ENCODE data around the gene RDH8.

Gene RDH8

GRCh38 chr19:10010247-10010691 is 3.0 kb upstream of the RDH8 start, which contains the start of gene COL5A3:
COL5A3 (minus strand) TSS chr19:10010504; CDS start chr19:10010385, 119 bp downstream.
- Histone ChIP-seq H3K4me3 (ENCODE audit: control insufficient read depth in 1 of 7, extremely low read depth in 1 of 7, insufficient read depth in 4 of 7, low read depth in 2 of 7, low read length in 6 of 7) (no peak within 1 kb of the TSS), H3K9me3 (ENCODE audit: control extremely low read depth in 1 of 5, control insufficient read depth in 4 of 5, insufficient read depth in 2 of 5, low read depth in 1 of 5, low read length in 4 of 5) (no peaks in the 10 kb centered on the region), H3K36me3 (ENCODE audit: control insufficient read depth in 4 of 4, insufficient read depth in 4 of 4, low read length in 3 of 4) (no peaks in the 10 kb centered on the region), H3K27me3 (replicated peaks in 2 of 5; ENCODE audit: control insufficient read depth in 4 of 5, insufficient read depth in 5 of 5, low read length in 4 of 5) (peaks cover 2 to 87% (median 37%) of the 10 kb centered on the region in 5 experiments), H3K4me1 (ENCODE audit: control extremely low read depth in 1 of 4, control insufficient read depth in 4 of 4, insufficient read depth in 4 of 4, low read length in 3 of 4) (peaks cover 0 to 5% (median 2%) of the 10 kb centered on the region in 4 experiments), H3K27ac (ENCODE audit: insufficient read depth in 1 of 2, low read depth in 1 of 2, low read length in 2 of 2, poor library complexity in 1 of 2, severe bottlenecking in 2 of 2) (no peak within 1 kb of the TSS)
- DNase-seq: no peak
- ChIA-PET CTCF (interaction anchor here (1.7 kb wide), 1 partner anchor 9 kb away, joined by 8 read pairs; no protein-coding TSS in a partner anchor), POLR2A (no interaction called here)
- WGBS (ENCODE audit: insufficient coverage): 1% methylated on average over 16 of the region's 38 CpGs

- Histone ChIP-seq H3K4me3 (ENCODE audit: control insufficient read depth in 1 of 7, extremely low read depth in 1 of 7, insufficient read depth in 4 of 7, low read depth in 2 of 7, low read length in 6 of 7) (no peak overlapping the region), H3K27me3 (replicated peaks in 2 of 5; ENCODE audit: control insufficient read depth in 4 of 5, insufficient read depth in 5 of 5, low read length in 4 of 5) (peaks cover 2 to 81% (median 34%) of the 10 kb centered on the region in 5 experiments), H3K4me1 (ENCODE audit: control extremely low read depth in 1 of 4, control insufficient read depth in 4 of 4, insufficient read depth in 4 of 4, low read length in 3 of 4) (peaks cover 0 to 5% (median 2%) of the 10 kb centered on the region in 4 experiments), H3K36me3 (ENCODE audit: control insufficient read depth in 4 of 4, insufficient read depth in 4 of 4, low read length in 3 of 4) (no peaks in the 10 kb centered on the region), H3K27ac (ENCODE audit: insufficient read depth in 1 of 2, low read depth in 1 of 2, low read length in 2 of 2, poor library complexity in 1 of 2, severe bottlenecking in 2 of 2) (no peak overlapping the region), H3K9me3 (ENCODE audit: control extremely low read depth in 1 of 5, control insufficient read depth in 4 of 5, insufficient read depth in 2 of 5, low read depth in 1 of 5, low read length in 4 of 5) (no peaks in the 10 kb centered on the region)
- WGBS (ENCODE audit: insufficient coverage): 93% methylated on average over 8 of the region's 9 CpGs
- ChIA-PET POLR2A (no interaction called here), CTCF (interaction anchor here (1.7 kb wide), 1 partner anchor 10 kb away, joined by 8 read pairs; no protein-coding TSS in a partner anchor)
- no peak for DNase-seq
Measured at GRCh38 chr19:10010939-10011338, 2.3 kb upstream of the RDH8 start.

- ChIA-PET POLR2A (no interaction called here), CTCF (no interaction called here)
- no peak overlapping the region for H3K27ac ChIP-seq (ENCODE audit: insufficient read depth in 1 of 2, low read depth in 1 of 2, low read length in 2 of 2, poor library complexity in 1 of 2, severe bottlenecking in 2 of 2)
- no peak for DNase-seq
- 20% methylated on average over 1 of the region's 7 CpGs for WGBS (ENCODE audit: insufficient coverage)
- no peak overlapping the region for H3K4me3 ChIP-seq (ENCODE audit: control insufficient read depth in 1 of 7, extremely low read depth in 1 of 7, insufficient read depth in 4 of 7, low read depth in 2 of 7, low read length in 6 of 7)
- no peaks in the 10 kb centered on the region for H3K9me3 ChIP-seq (ENCODE audit: control extremely low read depth in 1 of 5, control insufficient read depth in 4 of 5, insufficient read depth in 2 of 5, low read depth in 1 of 5, low read length in 4 of 5)
- peaks cover 2 to 74% (median 34%) of the 10 kb centered on the region in 5 experiments for H3K27me3 ChIP-seq (replicated peaks in 2 of 5; ENCODE audit: control insufficient read depth in 4 of 5, insufficient read depth in 5 of 5, low read length in 4 of 5)
- peaks cover 0 to 5% (median 2%) of the 10 kb centered on the region in 4 experiments for H3K4me1 ChIP-seq (ENCODE audit: control extremely low read depth in 1 of 4, control insufficient read depth in 4 of 4, insufficient read depth in 4 of 4, low read length in 3 of 4)
- H3K36me3 ChIP-seq (ENCODE audit: control insufficient read depth in 4 of 4, insufficient read depth in 4 of 4, low read length in 3 of 4): no peaks in the 10 kb centered on the region
Measured at GRCh38 chr19:10011974-10012373, 1.3 kb upstream of the RDH8 start.

GRCh38 chr19:10013834-10014618 is 743 bp downstream of the RDH8 start:
- Histone ChIP-seq H3K27me3 (replicated peaks in 2 of 5; ENCODE audit: control insufficient read depth in 4 of 5, insufficient read depth in 5 of 5, low read length in 4 of 5) (peaks cover 0 to 54% (median 24%) of the 10 kb centered on the region in 5 experiments), H3K36me3 (ENCODE audit: control insufficient read depth in 4 of 4, insufficient read depth in 4 of 4, low read length in 3 of 4) (no peaks in the 10 kb centered on the region), H3K4me3 (ENCODE audit: control insufficient read depth in 1 of 7, extremely low read depth in 1 of 7, insufficient read depth in 4 of 7, low read depth in 2 of 7, low read length in 6 of 7) (no peak overlapping the region), H3K4me1 (ENCODE audit: control extremely low read depth in 1 of 4, control insufficient read depth in 4 of 4, insufficient read depth in 4 of 4, low read length in 3 of 4) (peaks cover 0 to 5% (median 2%) of the 10 kb centered on the region in 4 experiments), H3K27ac (ENCODE audit: insufficient read depth in 1 of 2, low read depth in 1 of 2, low read length in 2 of 2, poor library complexity in 1 of 2, severe bottlenecking in 2 of 2) (no peak overlapping the region), H3K9me3 (ENCODE audit: control extremely low read depth in 1 of 5, control insufficient read depth in 4 of 5, insufficient read depth in 2 of 5, low read depth in 1 of 5, low read length in 4 of 5) (no peaks in the 10 kb centered on the region)
- no peak for DNase-seq
- 59% methylated on average over 2 of the region's 6 CpGs for WGBS (ENCODE audit: insufficient coverage)
- ChIA-PET POLR2A (interaction anchor here (0.6 kb wide), 1 partner anchor 351 kb away, joined by 5 read pairs; no protein-coding TSS in a partner anchor), CTCF (no interaction called here)

GRCh38 chr19:10018263-10018662 is 5.0 kb downstream of the RDH8 start:
- H3K36me3 ChIP-seq (ENCODE audit: control insufficient read depth in 4 of 4, insufficient read depth in 4 of 4, low read length in 3 of 4): no peaks in the 10 kb centered on the region
- WGBS (ENCODE audit: insufficient coverage): 96% methylated on average over 2 of the region's 3 CpGs
- no peak overlapping the region for H3K27ac ChIP-seq (ENCODE audit: insufficient read depth in 1 of 2, low read depth in 1 of 2, low read length in 2 of 2, poor library complexity in 1 of 2, severe bottlenecking in 2 of 2)
- no peak for DNase-seq
- no peaks in the 10 kb centered on the region for H3K4me1 ChIP-seq (ENCODE audit: control extremely low read depth in 1 of 4, control insufficient read depth in 4 of 4, insufficient read depth in 4 of 4, low read length in 3 of 4)
- ChIA-PET POLR2A (no interaction called here), CTCF (no interaction called here)
- H3K4me3 ChIP-seq (ENCODE audit: control insufficient read depth in 1 of 7, extremely low read depth in 1 of 7, insufficient read depth in 4 of 7, low read depth in 2 of 7, low read length in 6 of 7): no peak overlapping the region
- H3K27me3 ChIP-seq (replicated peaks in 2 of 5; ENCODE audit: control insufficient read depth in 4 of 5, insufficient read depth in 5 of 5, low read length in 4 of 5): peaks cover 0 to 16% (median 5%) of the 10 kb centered on the region in 5 experiments
- no peaks in the 10 kb centered on the region for H3K9me3 ChIP-seq (ENCODE audit: control extremely low read depth in 1 of 5, control insufficient read depth in 4 of 5, insufficient read depth in 2 of 5, low read depth in 1 of 5, low read length in 4 of 5)

- Histone ChIP-seq H3K36me3 (ENCODE audit: control insufficient read depth in 4 of 4, insufficient read depth in 4 of 4, low read length in 3 of 4) (no peaks in the 10 kb centered on the region), H3K4me1 (ENCODE audit: control extremely low read depth in 1 of 4, control insufficient read depth in 4 of 4, insufficient read depth in 4 of 4, low read length in 3 of 4) (no peaks in the 10 kb centered on the region), H3K4me3 (ENCODE audit: control insufficient read depth in 1 of 7, extremely low read depth in 1 of 7, insufficient read depth in 4 of 7, low read depth in 2 of 7, low read length in 6 of 7) (no peak overlapping the region), H3K27ac (ENCODE audit: insufficient read depth in 1 of 2, low read depth in 1 of 2, low read length in 2 of 2, poor library complexity in 1 of 2, severe bottlenecking in 2 of 2) (no peak overlapping the region), H3K27me3 (replicated peaks in 2 of 5; ENCODE audit: control insufficient read depth in 4 of 5, insufficient read depth in 5 of 5, low read length in 4 of 5) (peaks cover 0 to 11% (median 5%) of the 10 kb centered on the region in 5 experiments), H3K9me3 (ENCODE audit: control extremely low read depth in 1 of 5, control insufficient read depth in 4 of 5, insufficient read depth in 2 of 5, low read depth in 1 of 5, low read length in 4 of 5) (no peaks in the 10 kb centered on the region)
- CTCF ChIA-PET: no interaction called here
- POLR2A ChIA-PET: no interaction called here
- WGBS (ENCODE audit: insufficient coverage): 91% methylated on average over 7 of the region's 9 CpGs
- no peak for DNase-seq
Measured at GRCh38 chr19:10018786-10019185, 5.5 kb downstream of the RDH8 start.

- H3K9me3 ChIP-seq (ENCODE audit: control extremely low read depth in 1 of 5, control insufficient read depth in 4 of 5, insufficient read depth in 2 of 5, low read depth in 1 of 5, low read length in 4 of 5): no peaks in the 10 kb centered on the region
- H3K27ac ChIP-seq (ENCODE audit: insufficient read depth in 1 of 2, low read depth in 1 of 2, low read length in 2 of 2, poor library complexity in 1 of 2, severe bottlenecking in 2 of 2): no peak overlapping the region
- WGBS (ENCODE audit: insufficient coverage): 92% methylated on average over 4 of the region's 5 CpGs
- H3K27me3 ChIP-seq (replicated peaks in 2 of 5; ENCODE audit: control insufficient read depth in 4 of 5, insufficient read depth in 5 of 5, low read length in 4 of 5): peaks cover 0 to 8% (median 1%) of the 10 kb centered on the region in 5 experiments
- DNase-seq: no peak
- H3K36me3 ChIP-seq (ENCODE audit: control insufficient read depth in 4 of 4, insufficient read depth in 4 of 4, low read length in 3 of 4): no peaks in the 10 kb centered on the region
- H3K4me1 ChIP-seq (ENCODE audit: control extremely low read depth in 1 of 4, control insufficient read depth in 4 of 4, insufficient read depth in 4 of 4, low read length in 3 of 4): no peaks in the 10 kb centered on the region
- ChIA-PET POLR2A (no interaction called here), CTCF (no interaction called here)
- no peak overlapping the region for H3K4me3 ChIP-seq (ENCODE audit: control insufficient read depth in 1 of 7, extremely low read depth in 1 of 7, insufficient read depth in 4 of 7, low read depth in 2 of 7, low read length in 6 of 7)
Measured at GRCh38 chr19:10019246-10019645, 6.0 kb downstream of the RDH8 start.

Data from common myeloid progenitor, CD34-positive (primary cell).